HL-60 (cell line): ENCODE measurements around the gene IZUMO2.

Experiments used
- DNase-seq, 2 experiments: peaks; one replicate each; pipeline ENCODE4 v3.0.0-alpha.2; 2010 to 2020; ENCODE audit warnings: low read depth in 1 of 2, low spot score in 1 of 2
- H3K27ac ChIP-seq: fragments of 250-450 bp; sonication (Bioruptor Pico); replicated peaks from 2 replicates; pipeline ENCODE4 v1.5.1; 2020; ENCODE audit warnings: mild to moderate bottlenecking, moderate library complexity
- H3K27me3 ChIP-seq: fragments of 250-450 bp; sonication (Bioruptor Pico); 2 replicates; pipeline ENCODE4 v1.5.1; 2021; ENCODE audit warnings: mild to moderate bottlenecking, moderate library complexity; ENCODE audit not compliant: insufficient read depth, poor library complexity, severe bottlenecking
- H3K4me3 ChIP-seq: replicated peaks from 2 replicates; pipeline ENCODE4 v1.5.1; 2011; ENCODE audit warnings: mild to moderate bottlenecking, control low read depth, low read length; ENCODE audit not compliant: insufficient read depth
- CTCF ChIP-seq: IDR thresholded peaks from one replicate; pipeline ENCODE4 v1.5.1; 2011; ENCODE audit warnings: low read length, control low read depth, inconsistent platforms; ENCODE audit not compliant: insufficient read depth
- GABPA ChIP-seq: IDR thresholded peaks from 2 replicates; pipeline ENCODE4 v1.6.1; 2012; ENCODE audit warnings: low read depth
- POLR2AphosphoS5 ChIP-seq: IDR thresholded peaks from 2 replicates; pipeline ENCODE4 v1.6.1; 2012; ENCODE audit warnings: low read depth
- SPI1 ChIP-seq: IDR thresholded peaks from 2 replicates; pipeline ENCODE4 v1.6.1; 2012; ENCODE audit warnings: low read depth, mild to moderate bottlenecking, borderline replicate concordance
- TF ChIP-seq, protein P1 (sequence below): IDR thresholded peaks from 2 replicates; pipeline ENCODE4 v1.6.1; 2012; ENCODE audit warnings: low read depth; ENCODE audit not compliant: insufficient replicate concordance

IZUMO2 gene

GRCh38 chr19:50178859-50179537 is 15.9 kb upstream of the IZUMO2 start:
- TF ChIP-seq GABPA (no peak), POLR2AphosphoS5 (no peak), CTCF (no peak), SPI1 (no peak)
- TF ChIP-seq, protein P1, sequence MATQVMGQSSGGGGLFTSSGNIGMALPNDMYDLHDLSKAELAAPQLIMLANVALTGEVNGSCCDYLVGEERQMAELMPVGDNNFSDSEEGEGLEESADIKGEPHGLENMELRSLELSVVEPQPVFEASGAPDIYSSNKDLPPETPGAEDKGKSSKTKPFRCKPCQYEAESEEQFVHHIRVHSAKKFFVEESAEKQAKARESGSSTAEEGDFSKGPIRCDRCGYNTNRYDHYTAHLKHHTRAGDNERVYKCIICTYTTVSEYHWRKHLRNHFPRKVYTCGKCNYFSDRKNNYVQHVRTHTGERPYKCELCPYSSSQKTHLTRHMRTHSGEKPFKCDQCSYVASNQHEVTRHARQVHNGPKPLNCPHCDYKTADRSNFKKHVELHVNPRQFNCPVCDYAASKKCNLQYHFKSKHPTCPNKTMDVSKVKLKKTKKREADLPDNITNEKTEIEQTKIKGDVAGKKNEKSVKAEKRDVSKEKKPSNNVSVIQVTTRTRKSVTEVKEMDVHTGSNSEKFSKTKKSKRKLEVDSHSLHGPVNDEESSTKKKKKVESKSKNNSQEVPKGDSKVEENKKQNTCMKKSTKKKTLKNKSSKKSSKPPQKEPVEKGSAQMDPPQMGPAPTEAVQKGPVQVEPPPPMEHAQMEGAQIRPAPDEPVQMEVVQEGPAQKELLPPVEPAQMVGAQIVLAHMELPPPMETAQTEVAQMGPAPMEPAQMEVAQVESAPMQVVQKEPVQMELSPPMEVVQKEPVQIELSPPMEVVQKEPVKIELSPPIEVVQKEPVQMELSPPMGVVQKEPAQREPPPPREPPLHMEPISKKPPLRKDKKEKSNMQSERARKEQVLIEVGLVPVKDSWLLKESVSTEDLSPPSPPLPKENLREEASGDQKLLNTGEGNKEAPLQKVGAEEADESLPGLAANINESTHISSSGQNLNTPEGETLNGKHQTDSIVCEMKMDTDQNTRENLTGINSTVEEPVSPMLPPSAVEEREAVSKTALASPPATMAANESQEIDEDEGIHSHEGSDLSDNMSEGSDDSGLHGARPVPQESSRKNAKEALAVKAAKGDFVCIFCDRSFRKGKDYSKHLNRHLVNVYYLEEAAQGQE: no peak
- DNase-seq: no peak
- H3K27me3 ChIP-seq: no peaks in the 10 kb centered on the region
- H3K27ac ChIP-seq: no peak overlapping the region
- no peak overlapping the region for H3K4me3 ChIP-seq

GRCh38 chr19:50178320-50178719 is 15.2 kb upstream of the IZUMO2 start:
- Histone ChIP-seq H3K27me3 (no peaks in the 10 kb centered on the region), H3K4me3 (no peak overlapping the region), H3K27ac (no peak overlapping the region)
- TF ChIP-seq, protein P1: no peak
- TF ChIP-seq CTCF (no peak), POLR2AphosphoS5 (no peak), GABPA (no peak), SPI1 (no peak)
- DNase-seq: no peak

GRCh38 chr19:50176775-50177174 is 13.7 kb upstream of the IZUMO2 start:
- no peak overlapping the region for H3K4me3 ChIP-seq
- no peaks in the 10 kb centered on the region for H3K27me3 ChIP-seq
- H3K27ac ChIP-seq: no peak overlapping the region
- no peak for DNase-seq
- no peak for TF ChIP-seq POLR2AphosphoS5
- no peak for TF ChIP-seq CTCF
- TF ChIP-seq, protein P1: no peak
- no peak for TF ChIP-seq SPI1
- TF ChIP-seq GABPA: no peak
